Activated CD8-positive, alpha-beta T cell treated with anti-CD3 and anti-CD28 coated beads for 36 hours (primary cell): ENCODE results near the gene ATP2B2. TPM values are rescaled to one million over a fixed set of nuclear protein-coding genes. Genes with fewer than 3 reads are reported as not detected.

ENCODE experiments used
- ATAC-seq: fragments of 200-7000 bp; cut with Tn5 transposase; one replicate; pipeline ENCODE4 v1.10.0; 2021; ENCODE audit warnings: mild to moderate bottlenecking, moderate library complexity
- CTCF ChIA-PET: fragments of 350-600 bp; sonication (Branson Sonifier 250); formaldehyde crosslinking; loops from one replicate; lab custom pipeline; 2021; ENCODE audit warnings: antibody characterized with exemption; lab: Charles Lee
- POLR2A ChIA-PET: fragments of 350-600 bp; sonication (Branson Sonifier 250); formaldehyde crosslinking; loops from one replicate; lab custom pipeline; 2021; ENCODE audit warnings: antibody characterized with exemption; lab: Charles Lee
- DNase-seq: peaks from one replicate; pipeline ENCODE4 v3.0.0-alpha.2; 2020
- H3K27ac Mint-ChIP-seq: one replicate; pipeline ENCODE4 v1.8.0; 2021; ENCODE audit warnings: mild to moderate bottlenecking, mixed read lengths
- H3K27me3 Mint-ChIP-seq: one replicate; pipeline ENCODE4 v1.8.0; 2021; ENCODE audit warnings: mixed read lengths
- H3K36me3 Mint-ChIP-seq: one replicate; pipeline ENCODE4 v1.8.0; 2021; ENCODE audit warnings: low read depth, mixed read lengths
- H3K4me1 Mint-ChIP-seq: one replicate; pipeline ENCODE4 v1.8.0; 2021; ENCODE audit warnings: low read depth, mixed read lengths
- H3K4me3 Mint-ChIP-seq: one replicate; pipeline ENCODE4 v1.8.0; 2021; ENCODE audit warnings: mild to moderate bottlenecking, moderate library complexity, mixed read lengths
- H3K9me3 Mint-ChIP-seq: one replicate; pipeline ENCODE4 v1.8.0; 2021; ENCODE audit warnings: mixed read lengths
- CTCF ChIP-seq: fragments of 200-600 bp; IDR thresholded peaks from one replicate; pipeline ENCODE4 v1.8.0; 2022; ENCODE audit warnings: antibody characterized with exemption, mild to moderate bottlenecking
- intact Hi-C: fragments of 100-400 bp; cut with micrococcal nuclease; formaldehyde crosslinking; loops from one replicate; pipeline ENCODE4 v1.10.0; 2022
- total RNA-seq, 2 experiments: library from RNA; stranded (reverse); gene quantifications; one replicate each; pipeline ENCODE4 v1.2.3, GENCODE V29; 2021

ATP2B2 gene
- total RNA-seq, 2 experiments from 2014 or later, result not detected

GRCh38 chr3:10503217-10503796 lies 2.1 kb downstream of the ATP2B2 start:
- no peak for DNase-seq
- no peak for TF ChIP-seq CTCF
- intact Hi-C loops, result no loop called here
- no peaks in the 10 kb centered on the region for H3K9me3 Mint-ChIP-seq
- H3K27me3 Mint-ChIP-seq, result peaks cover 13% of the 10 kb centered on the region
- no peak overlapping the region for H3K4me3 Mint-ChIP-seq
- peaks cover 4% of the 10 kb centered on the region for H3K4me1 Mint-ChIP-seq
- POLR2A ChIA-PET, result no interaction called here
- H3K27ac Mint-ChIP-seq, result no peak overlapping the region
- H3K36me3 Mint-ChIP-seq, result no peaks in the 10 kb centered on the region
- ATAC-seq, result no peak
- CTCF ChIA-PET, result interaction anchor here (1.1 kb wide), 1 partner anchor 235 kb away, joined by 4 read pairs; no protein-coding TSS in a partner anchor

GRCh38 chr3:10502185-10502880 lies 3.1 kb downstream of the ATP2B2 start:
- no peak overlapping the region for H3K27ac Mint-ChIP-seq
- ATAC-seq, result no peak

GRCh38 chr3:10501664-10502052 lies 3.7 kb downstream of the ATP2B2 start:
- no peak overlapping the region for H3K27ac Mint-ChIP-seq
- CTCF ChIA-PET, result no interaction called here
- H3K4me3 Mint-ChIP-seq, result no peak overlapping the region
- no peak for ATAC-seq
- no peak for DNase-seq
- H3K4me1 Mint-ChIP-seq, result peaks cover 4% of the 10 kb centered on the region
- TF ChIP-seq CTCF, result no peak
- H3K9me3 Mint-ChIP-seq, result no peaks in the 10 kb centered on the region
- no peaks in the 10 kb centered on the region for H3K36me3 Mint-ChIP-seq
- peaks cover 13% of the 10 kb centered on the region for H3K27me3 Mint-ChIP-seq
- POLR2A ChIA-PET, result no interaction called here
- intact Hi-C loops, result no loop called here

More at GRCh38 chr3:10502185-10502880, 3.1 kb downstream of the ATP2B2 start:
- H3K4me1 Mint-ChIP-seq, result peaks cover 4% of the 10 kb centered on the region
- H3K36me3 Mint-ChIP-seq, result no peaks in the 10 kb centered on the region
- no peaks in the 10 kb centered on the region for H3K9me3 Mint-ChIP-seq
- POLR2A ChIA-PET, result no interaction called here
- no peak overlapping the region for H3K4me3 Mint-ChIP-seq
- CTCF ChIA-PET, result no interaction called here
- intact Hi-C loops, result no loop called here
- TF ChIP-seq CTCF, result no peak
- H3K27me3 Mint-ChIP-seq, result peaks cover 13% of the 10 kb centered on the region
- no peak for DNase-seq

- POLR2A ChIA-PET, result no interaction called here
- H3K27ac Mint-ChIP-seq, result no peak overlapping the region
- H3K4me1 Mint-ChIP-seq, result peaks cover 4% of the 10 kb centered on the region
- H3K36me3 Mint-ChIP-seq, result no peaks in the 10 kb centered on the region
- DNase-seq, result no peak
- intact Hi-C loops, result no loop called here
- H3K9me3 Mint-ChIP-seq, result no peaks in the 10 kb centered on the region
- CTCF ChIA-PET, result interaction anchor here (1.0 kb wide), 1 partner anchor 239 kb away, joined by 3 read pairs; no protein-coding TSS in a partner anchor
- no peak for TF ChIP-seq CTCF
- no peak for ATAC-seq
- H3K27me3 Mint-ChIP-seq, result peaks cover 13% of the 10 kb centered on the region
- no peak overlapping the region for H3K4me3 Mint-ChIP-seq
These were observed 4.4 kb downstream of the ATP2B2 start for GRCh38 chr3:10500717-10501663.
